Measurements from ENCODE around the gene CD3G. TPM values are rescaled to one million over a fixed set of nuclear protein-coding genes. Genes with fewer than 3 reads are reported as not detected.

The CD3G gene
- total and polyA plus RNA-seq, 9 of the 15 experiments (the other 6 are each of a cell fraction or from before 2014, with no cell fraction given): 0.30 to 1.7 (median 0.47) TPM

DNA sequence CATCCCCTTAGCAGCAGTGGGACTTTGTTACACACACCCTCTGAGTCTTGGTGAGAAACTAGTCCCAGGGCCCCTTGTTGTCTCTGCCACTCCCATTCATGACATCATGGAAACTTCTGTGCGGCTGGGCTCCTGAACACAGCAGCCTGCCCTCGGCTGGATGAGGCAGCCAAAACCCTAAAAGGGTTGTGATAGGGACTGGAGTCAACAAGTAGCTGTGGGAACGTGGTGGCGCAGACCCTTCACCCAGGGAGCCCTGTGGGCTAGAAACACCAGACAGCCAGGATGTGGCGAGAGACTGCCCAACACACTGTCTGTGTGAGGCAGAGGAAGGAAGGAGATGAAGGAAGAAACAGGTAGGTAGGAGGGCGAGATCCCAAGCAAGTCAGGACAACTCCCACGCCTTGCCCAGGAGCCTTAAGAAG is 5.5 kb upstream of the CD3G start (continued):
- TF ChIP-seq, protein P1, sequence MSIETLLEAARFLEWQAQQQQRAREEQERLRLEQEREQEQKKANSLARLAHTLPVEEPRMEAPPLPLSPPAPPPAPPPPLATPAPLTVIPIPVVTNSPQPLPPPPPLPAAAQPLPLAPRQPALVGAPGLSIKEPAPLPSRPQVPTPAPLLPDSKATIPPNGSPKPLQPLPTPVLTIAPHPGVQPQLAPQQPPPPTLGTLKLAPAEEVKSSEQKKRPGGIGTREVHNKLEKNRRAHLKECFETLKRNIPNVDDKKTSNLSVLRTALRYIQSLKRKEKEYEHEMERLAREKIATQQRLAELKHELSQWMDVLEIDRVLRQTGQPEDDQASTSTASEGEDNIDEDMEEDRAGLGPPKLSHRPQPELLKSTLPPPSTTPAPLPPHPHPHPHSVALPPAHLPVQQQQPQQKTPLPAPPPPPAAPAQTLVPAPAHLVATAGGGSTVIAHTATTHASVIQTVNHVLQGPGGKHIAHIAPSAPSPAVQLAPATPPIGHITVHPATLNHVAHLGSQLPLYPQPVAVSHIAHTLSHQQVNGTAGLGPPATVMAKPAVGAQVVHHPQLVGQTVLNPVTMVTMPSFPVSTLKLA (conservative IDR thresholded peaks at IDR 0.05): no peak
- TF ChIP-seq, protein P2, sequence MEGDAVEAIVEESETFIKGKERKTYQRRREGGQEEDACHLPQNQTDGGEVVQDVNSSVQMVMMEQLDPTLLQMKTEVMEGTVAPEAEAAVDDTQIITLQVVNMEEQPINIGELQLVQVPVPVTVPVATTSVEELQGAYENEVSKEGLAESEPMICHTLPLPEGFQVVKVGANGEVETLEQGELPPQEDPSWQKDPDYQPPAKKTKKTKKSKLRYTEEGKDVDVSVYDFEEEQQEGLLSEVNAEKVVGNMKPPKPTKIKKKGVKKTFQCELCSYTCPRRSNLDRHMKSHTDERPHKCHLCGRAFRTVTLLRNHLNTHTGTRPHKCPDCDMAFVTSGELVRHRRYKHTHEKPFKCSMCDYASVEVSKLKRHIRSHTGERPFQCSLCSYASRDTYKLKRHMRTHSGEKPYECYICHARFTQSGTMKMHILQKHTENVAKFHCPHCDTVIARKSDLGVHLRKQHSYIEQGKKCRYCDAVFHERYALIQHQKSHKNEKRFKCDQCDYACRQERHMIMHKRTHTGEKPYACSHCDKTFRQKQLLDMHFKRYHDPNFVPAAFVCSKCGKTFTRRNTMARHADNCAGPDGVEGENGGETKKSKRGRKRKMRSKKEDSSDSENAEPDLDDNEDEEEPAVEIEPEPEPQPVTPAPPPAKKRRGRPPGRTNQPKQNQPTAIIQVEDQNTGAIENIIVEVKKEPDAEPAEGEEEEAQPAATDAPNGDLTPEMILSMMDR (IDR thresholded peaks at IDR 0.05 in 2 of 3, conservative IDR thresholded peaks at IDR 0.05 in 1 of 3; ENCODE audit: insufficient read depth in 2 of 3, low read depth in 1 of 3, low read length in 3 of 3): no peak
- TF ChIP-seq, protein P3, sequence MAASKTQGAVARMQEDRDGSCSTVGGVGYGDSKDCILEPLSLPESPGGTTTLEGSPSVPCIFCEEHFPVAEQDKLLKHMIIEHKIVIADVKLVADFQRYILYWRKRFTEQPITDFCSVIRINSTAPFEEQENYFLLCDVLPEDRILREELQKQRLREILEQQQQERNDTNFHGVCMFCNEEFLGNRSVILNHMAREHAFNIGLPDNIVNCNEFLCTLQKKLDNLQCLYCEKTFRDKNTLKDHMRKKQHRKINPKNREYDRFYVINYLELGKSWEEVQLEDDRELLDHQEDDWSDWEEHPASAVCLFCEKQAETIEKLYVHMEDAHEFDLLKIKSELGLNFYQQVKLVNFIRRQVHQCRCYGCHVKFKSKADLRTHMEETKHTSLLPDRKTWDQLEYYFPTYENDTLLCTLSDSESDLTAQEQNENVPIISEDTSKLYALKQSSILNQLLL (CRISPR knock-in tag; IDR thresholded peaks at IDR 0.05; ENCODE audit: borderline replicate concordance): no peak
- TF ChIP-seq HMG20B (CRISPR knock-in tag; IDR thresholded peaks at IDR 0.05) (no peak), RBM34 (IDR thresholded peaks at IDR 0.05; ENCODE audit: borderline replicate concordance, insufficient read depth, low read length) (no peak), NRF1 (conservative IDR thresholded peaks at IDR 0.05 in 1 of 2, IDR thresholded peaks at IDR 0.05 in 1 of 2) (peak in 1 of 2 experiments; percentile 42; a peak in 1 of 4 replicates), ATF1 (CRISPR knock-in tag; IDR thresholded peaks at IDR 0.05) (no peak), ATF1 (tag; IDR thresholded peaks at IDR 0.05) (peak; percentile 80), HMG20A (CRISPR knock-in tag; conservative IDR thresholded peaks at IDR 0.05) (no peak)
- TF ChIP-seq, protein P4, sequence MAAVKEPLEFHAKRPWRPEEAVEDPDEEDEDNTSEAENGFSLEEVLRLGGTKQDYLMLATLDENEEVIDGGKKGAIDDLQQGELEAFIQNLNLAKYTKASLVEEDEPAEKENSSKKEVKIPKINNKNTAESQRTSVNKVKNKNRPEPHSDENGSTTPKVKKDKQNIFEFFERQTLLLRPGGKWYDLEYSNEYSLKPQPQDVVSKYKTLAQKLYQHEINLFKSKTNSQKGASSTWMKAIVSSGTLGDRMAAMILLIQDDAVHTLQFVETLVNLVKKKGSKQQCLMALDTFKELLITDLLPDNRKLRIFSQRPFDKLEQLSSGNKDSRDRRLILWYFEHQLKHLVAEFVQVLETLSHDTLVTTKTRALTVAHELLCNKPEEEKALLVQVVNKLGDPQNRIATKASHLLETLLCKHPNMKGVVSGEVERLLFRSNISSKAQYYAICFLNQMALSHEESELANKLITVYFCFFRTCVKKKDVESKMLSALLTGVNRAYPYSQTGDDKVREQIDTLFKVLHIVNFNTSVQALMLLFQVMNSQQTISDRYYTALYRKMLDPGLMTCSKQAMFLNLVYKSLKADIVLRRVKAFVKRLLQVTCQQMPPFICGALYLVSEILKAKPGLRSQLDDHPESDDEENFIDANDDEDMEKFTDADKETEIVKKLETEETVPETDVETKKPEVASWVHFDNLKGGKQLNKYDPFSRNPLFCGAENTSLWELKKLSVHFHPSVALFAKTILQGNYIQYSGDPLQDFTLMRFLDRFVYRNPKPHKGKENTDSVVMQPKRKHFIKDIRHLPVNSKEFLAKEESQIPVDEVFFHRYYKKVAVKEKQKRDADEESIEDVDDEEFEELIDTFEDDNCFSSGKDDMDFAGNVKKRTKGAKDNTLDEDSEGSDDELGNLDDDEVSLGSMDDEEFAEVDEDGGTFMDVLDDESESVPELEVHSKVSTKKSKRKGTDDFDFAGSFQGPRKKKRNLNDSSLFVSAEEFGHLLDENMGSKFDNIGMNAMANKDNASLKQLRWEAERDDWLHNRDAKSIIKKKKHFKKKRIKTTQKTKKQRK (IDR thresholded peaks at IDR 0.05; ENCODE audit: borderline replicate concordance, low read depth, low read length): no peak
- TF ChIP-seq, protein P5, sequence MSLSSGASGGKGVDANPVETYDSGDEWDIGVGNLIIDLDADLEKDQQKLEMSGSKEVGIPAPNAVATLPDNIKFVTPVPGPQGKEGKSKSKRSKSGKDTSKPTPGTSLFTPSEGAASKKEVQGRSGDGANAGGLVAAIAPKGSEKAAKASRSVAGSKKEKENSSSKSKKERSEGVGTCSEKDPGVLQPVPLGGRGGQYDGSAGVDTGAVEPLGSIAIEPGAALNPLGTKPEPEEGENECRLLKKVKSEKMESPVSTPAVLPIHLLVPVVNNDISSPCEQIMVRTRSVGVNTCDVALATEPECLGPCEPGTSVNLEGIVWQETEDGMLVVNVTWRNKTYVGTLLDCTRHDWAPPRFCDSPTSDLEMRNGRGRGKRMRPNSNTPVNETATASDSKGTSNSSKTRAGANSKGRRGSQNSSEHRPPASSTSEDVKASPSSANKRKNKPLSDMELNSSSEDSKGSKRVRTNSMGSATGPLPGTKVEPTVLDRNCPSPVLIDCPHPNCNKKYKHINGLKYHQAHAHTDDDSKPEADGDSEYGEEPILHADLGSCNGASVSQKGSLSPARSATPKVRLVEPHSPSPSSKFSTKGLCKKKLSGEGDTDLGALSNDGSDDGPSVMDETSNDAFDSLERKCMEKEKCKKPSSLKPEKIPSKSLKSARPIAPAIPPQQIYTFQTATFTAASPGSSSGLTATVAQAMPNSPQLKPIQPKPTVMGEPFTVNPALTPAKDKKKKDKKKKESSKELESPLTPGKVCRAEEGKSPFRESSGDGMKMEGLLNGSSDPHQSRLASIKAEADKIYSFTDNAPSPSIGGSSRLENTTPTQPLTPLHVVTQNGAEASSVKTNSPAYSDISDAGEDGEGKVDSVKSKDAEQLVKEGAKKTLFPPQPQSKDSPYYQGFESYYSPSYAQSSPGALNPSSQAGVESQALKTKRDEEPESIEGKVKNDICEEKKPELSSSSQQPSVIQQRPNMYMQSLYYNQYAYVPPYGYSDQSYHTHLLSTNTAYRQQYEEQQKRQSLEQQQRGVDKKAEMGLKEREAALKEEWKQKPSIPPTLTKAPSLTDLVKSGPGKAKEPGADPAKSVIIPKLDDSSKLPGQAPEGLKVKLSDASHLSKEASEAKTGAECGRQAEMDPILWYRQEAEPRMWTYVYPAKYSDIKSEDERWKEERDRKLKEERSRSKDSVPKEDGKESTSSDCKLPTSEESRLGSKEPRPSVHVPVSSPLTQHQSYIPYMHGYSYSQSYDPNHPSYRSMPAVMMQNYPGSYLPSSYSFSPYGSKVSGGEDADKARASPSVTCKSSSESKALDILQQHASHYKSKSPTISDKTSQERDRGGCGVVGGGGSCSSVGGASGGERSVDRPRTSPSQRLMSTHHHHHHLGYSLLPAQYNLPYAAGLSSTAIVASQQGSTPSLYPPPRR (CRISPR knock-in tag; IDR thresholded peaks at IDR 0.05; ENCODE audit: borderline replicate concordance): no peak
- TF ChIP-seq, protein P6, sequence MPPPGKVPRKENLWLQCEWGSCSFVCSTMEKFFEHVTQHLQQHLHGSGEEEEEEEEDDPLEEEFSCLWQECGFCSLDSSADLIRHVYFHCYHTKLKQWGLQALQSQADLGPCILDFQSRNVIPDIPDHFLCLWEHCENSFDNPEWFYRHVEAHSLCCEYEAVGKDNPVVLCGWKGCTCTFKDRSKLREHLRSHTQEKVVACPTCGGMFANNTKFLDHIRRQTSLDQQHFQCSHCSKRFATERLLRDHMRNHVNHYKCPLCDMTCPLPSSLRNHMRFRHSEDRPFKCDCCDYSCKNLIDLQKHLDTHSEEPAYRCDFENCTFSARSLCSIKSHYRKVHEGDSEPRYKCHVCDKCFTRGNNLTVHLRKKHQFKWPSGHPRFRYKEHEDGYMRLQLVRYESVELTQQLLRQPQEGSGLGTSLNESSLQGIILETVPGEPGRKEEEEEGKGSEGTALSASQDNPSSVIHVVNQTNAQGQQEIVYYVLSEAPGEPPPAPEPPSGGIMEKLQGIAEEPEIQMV (tag; conservative IDR thresholded peaks at IDR 0.05; ENCODE audit: low read depth): no peak
